Measurements from ENCODE around the gene CFAP210.
"Not testable (repeated sequence)": the region's sequence is repeated elsewhere in the genome, so short reads cannot be mapped to it uniquely, and the experiment has no call there.

The CFAP210 gene

GRCh38 chr2:169613876-169614275 is 80.3 kb downstream of the CFAP210 start:
- DNase-seq, result no peak

- DNase-seq, result no peak
These were observed 84.9 kb downstream of the CFAP210 start for GRCh38 chr2:169609264-169609663.

- no peak for DNase-seq
These were observed 94.6 kb downstream of the CFAP210 start for GRCh38 chr2:169599568-169599967.

- no peak for DNase-seq
These were observed 95.2 kb downstream of the CFAP210 start for GRCh38 chr2:169598982-169599381.

- DNase-seq, result not testable (repeated sequence)
These were observed 97.7 kb downstream of the CFAP210 start for GRCh38 chr2:169596546-169596945.
